Measurements from ENCODE around the gene AP2M1.
"Not testable (repeated sequence)": the region's sequence is repeated elsewhere in the genome, so short reads cannot be mapped to it uniquely, and the experiment has no call there.

The AP2M1 gene

GRCh38 chr3:184174646-184175492 is at the start of gene AP2M1:
TSS of gene AP2M1 (plus strand) at chr3:184174855. CDS start at chr3:184176994, 2,139 bp downstream.
- peak; percentile 99 to 100 (median 100) for DNase-seq

GRCh38 chr3:184126006-184126405 is 48.6 kb upstream of the AP2M1 start:
- DNase-seq = no peak

- peak; percentile 46 to 65 (median 47) for DNase-seq
These were observed 45.6 kb upstream of the AP2M1 start for GRCh38 chr3:184129012-184129411.

GRCh38 chr3:184132945-184133344 is 41.7 kb upstream of the AP2M1 start:
- DNase-seq = no peak

- peak; percentile 83 to 88 (median 84) for DNase-seq
These were observed 40.6 kb upstream of the AP2M1 start for GRCh38 chr3:184133840-184134745.

- peak in 2 of 3 donors; percentile 22 to 26 for DNase-seq
These were observed 39.9 kb upstream of the AP2M1 start for GRCh38 chr3:184134746-184135148.

GRCh38 chr3:184135149-184135910 is 39.3 kb upstream of the AP2M1 start, which contains the start of gene EIF2B5:
TSS of gene EIF2B5 (plus strand) at chr3:184135358. CDS start at chr3:184135386, 28 bp downstream.
- peak; percentile 95 to 96 (median 96) for DNase-seq

- no peak for DNase-seq
These were observed 38.8 kb upstream of the AP2M1 start for GRCh38 chr3:184135911-184136260.

- no peak for DNase-seq
These were observed 34.2 kb upstream of the AP2M1 start for GRCh38 chr3:184140436-184140835.

- DNase-seq = no peak
These were observed 32.5 kb upstream of the AP2M1 start for GRCh38 chr3:184142199-184142598.

- DNase-seq = no peak
These were observed 31.3 kb upstream of the AP2M1 start for GRCh38 chr3:184143327-184143726.

- DNase-seq = no peak
These were observed 30.1 kb upstream of the AP2M1 start for GRCh38 chr3:184144505-184144904.

GRCh38 chr3:184145111-184145524 is 29.5 kb upstream of the AP2M1 start:
- peak in 2 of 3 donors; percentile 29 to 51 for DNase-seq

GRCh38 chr3:184145751-184146270 is 28.8 kb upstream of the AP2M1 start:
- DNase-seq = no peak

- peak; percentile 88 to 96 (median 94) for DNase-seq
These were observed 26.6 kb upstream of the AP2M1 start for GRCh38 chr3:184148076-184148475.

- DNase-seq = no peak
These were observed 25.5 kb upstream of the AP2M1 start for GRCh38 chr3:184149123-184149522.

GRCh38 chr3:184149770-184150169 is 24.9 kb upstream of the AP2M1 start:
- DNase-seq = not testable (repeated sequence)

GRCh38 chr3:184154885-184155643 is 19.6 kb upstream of the AP2M1 start, which contains the start of gene DVL3:
TSS of gene DVL3 (plus strand) at chr3:184155377. CDS start at chr3:184155636, 259 bp downstream.
- peak; percentile 71 to 93 (median 80) for DNase-seq

- DNase-seq = peak; percentile 58 to 73 (median 60)
These were observed 18.8 kb upstream of the AP2M1 start for GRCh38 chr3:184155644-184156521.

- DNase-seq = peak in 1 of 3 donors; percentile 53
These were observed 18.1 kb upstream of the AP2M1 start for GRCh38 chr3:184156522-184156955.

Measured in suppressor macrophage treated with lipopolysaccharide for 1 hour (primary cell).